HCT116 (cell line): Measurements from ENCODE around the gene CHRD. TPM values are rescaled to one million over a fixed set of nuclear protein-coding genes. Genes with fewer than 3 reads are reported as not detected.

Source experiments
- ATAC-seq: fragments of 200-7000 bp; cut with Tn5 transposase; 2 replicates; pipeline ENCODE4 v1.9.1; 2020; ENCODE audit warnings: mild to moderate bottlenecking, moderate library complexity
- BruUV-seq: library from RNA; stranded (reverse); fragments of 400-500 nt; replicated peaks from 2 replicates; lab custom pipeline; 2021; lab: Mats Ljungman, UMichigan
- CTCF ChIA-PET: fragments of 300-600 bp; sonication (Branson Sonifier 250); formaldehyde crosslinking; loops from one replicate; lab custom pipeline; 2021; ENCODE audit warnings: antibody characterized with exemption; lab: Charles Lee
- POLR2A ChIA-PET: fragments of 300-600, 350-600 bp; sonication (Branson Sonifier 250); formaldehyde crosslinking; loops from one replicate; lab custom pipeline; 2021; ENCODE audit warnings: antibody characterized with exemption; lab: Charles Lee
- RAD21 ChIA-PET, 2 experiments: fragments of 300-600 bp; sonication (Branson Sonifier 250); formaldehyde crosslinking; loops; one replicate each; lab custom pipeline; 2023; ENCODE audit warnings: low total read pairs in 2 of 2; ENCODE audit not compliant: uncharacterized antibody in 2 of 2, unreplicated experiment in 2 of 2, low non-redundant PET in 1 of 2; lab: Charles Lee
- DNase-seq: peaks from one replicate; pipeline ENCODE4 v3.0.0-alpha.2; 2010; ENCODE audit warnings: low read depth, low spot score
- H2AFZ ChIP-seq: fragments of 200-600 bp; shearing (Covaris generic), sonication (generic); 2 replicates; pipeline ENCODE4 v1.6.1; 2017; ENCODE audit warnings: low read depth, mixed run types, mixed read lengths, antibody characterized with exemption, low read length; ENCODE audit not compliant: poor library complexity, severe bottlenecking
- H3K27ac ChIP-seq: 2 replicates; pipeline ENCODE4 v1.5.1; 2012; ENCODE audit warnings: low read depth, low read length
- H3K27me3 ChIP-seq: fragments of 200-600 bp; sonication (generic); 2 replicates; pipeline ENCODE4 v1.6.1; 2016; ENCODE audit warnings: mixed run types, low read length, mixed read lengths; ENCODE audit not compliant: insufficient read depth
- H3K36me3 ChIP-seq, 2 experiments: fragments of 200-500 bp in 1 of 2; fragments of 200-600 bp in 1 of 2; sonication (Bioruptor generic) in 1 of 2; sonication (generic) in 1 of 2; 2 replicates each; pipeline versions ENCODE4 v1.5.1 to v1.6.1; 2014 to 2016; ENCODE audit warnings: low read length in 2 of 2, inconsistent platforms in 1 of 2, mixed read lengths in 1 of 2, mixed run types in 1 of 2; ENCODE audit not compliant: insufficient read depth in 2 of 2, control insufficient read depth in 1 of 2
- H3K4me1 ChIP-seq, 2 experiments: fragments of 200-600 bp in 1 of 2; sonication (generic) in 1 of 2; 2 replicates each; pipeline versions ENCODE4 v1.5.1 to v1.6.1; 2012 to 2017; ENCODE audit warnings: low read length in 2 of 2, inconsistent platforms in 1 of 2, mild to moderate bottlenecking in 1 of 2, mixed read lengths in 1 of 2, mixed run types in 1 of 2, moderate library complexity in 1 of 2; ENCODE audit not compliant: insufficient read depth in 2 of 2, control insufficient read depth in 1 of 2
- H3K4me2 ChIP-seq: fragments of 200-600 bp; sonication (generic); 2 replicates; pipeline ENCODE4 v1.6.1; 2017; ENCODE audit warnings: mixed run types, low read length, mixed read lengths
- H3K4me3 ChIP-seq, 2 experiments: fragments of 200-600 bp in 1 of 2; sonication (generic) in 1 of 2; replicated peaks in 1 of 2; 2 replicates each; pipeline ENCODE4 v1.5.1; 2011 to 2016; ENCODE audit warnings: low read length in 2 of 2, control low read depth in 1 of 2, low read depth in 1 of 2, mild to moderate bottlenecking in 1 of 2, mixed read lengths in 1 of 2, mixed run types in 1 of 2
- H3K79me2 ChIP-seq: fragments of 200-600 bp; sonication (generic); 2 replicates; pipeline ENCODE4 v1.6.1; 2017; ENCODE audit warnings: mild to moderate bottlenecking, mixed run types, low read length, moderate library complexity, mixed read lengths; ENCODE audit not compliant: insufficient read depth
- H3K9ac ChIP-seq: fragments of 200-600 bp; sonication (generic); 2 replicates; pipeline ENCODE4 v1.6.1; 2016; ENCODE audit warnings: low read length, mixed read lengths
- H3K9me2 ChIP-seq: fragments of 200-600 bp; sonication (generic), shearing (Covaris generic); 2 replicates; pipeline ENCODE4 v1.6.1; 2017; ENCODE audit warnings: mixed run types, mild to moderate bottlenecking, moderate library complexity; ENCODE audit not compliant: insufficient read depth
- H3K9me3 ChIP-seq, 2 experiments: fragments of 200-500 bp in 1 of 2; fragments of 200-600 bp in 1 of 2; sonication (Bioruptor generic) in 1 of 2; sonication (generic) in 1 of 2; 2 replicates each; pipeline ENCODE4 v1.6.1; 2014 to 2017; ENCODE audit warnings: low read length in 2 of 2, mixed read lengths in 2 of 2, inconsistent platforms in 1 of 2, low read depth in 1 of 2, mild to moderate bottlenecking in 1 of 2, mixed run types in 1 of 2, moderate library complexity in 1 of 2; ENCODE audit not compliant: control insufficient read depth in 1 of 2, insufficient read depth in 1 of 2
- H4K20me1 ChIP-seq: fragments of 200-600 bp; sonication (generic), shearing (Covaris generic); 2 replicates; pipeline ENCODE4 v1.6.1; 2017; ENCODE audit warnings: mixed run types, mild to moderate bottlenecking, moderate library complexity; ENCODE audit not compliant: insufficient read depth
- CEBPB ChIP-seq: IDR thresholded peaks from 2 replicates; pipeline ENCODE4 v1.6.1; 2012; ENCODE audit warnings: low read depth
- MAX ChIP-seq: IDR thresholded peaks from 2 replicates; pipeline ENCODE4 v1.6.1; 2012
- POLR2AphosphoS5 ChIP-seq: IDR thresholded peaks from 2 replicates; pipeline ENCODE4 v1.6.1; 2011; ENCODE audit warnings: mild to moderate bottlenecking, low read depth, low read length, moderate library complexity
- SIN3A ChIP-seq: IDR thresholded peaks from 2 replicates; pipeline ENCODE4 v1.6.1; 2012; ENCODE audit warnings: low read depth
- SP1 ChIP-seq: IDR thresholded peaks from 2 replicates; pipeline ENCODE4 v1.6.1; 2012; ENCODE audit warnings: low read depth
- SRF ChIP-seq: IDR thresholded peaks from 2 replicates; pipeline ENCODE4 v1.6.1; 2012; ENCODE audit warnings: low read depth
- TCF7L2 ChIP-seq: IDR thresholded peaks from 2 replicates; pipeline ENCODE4 v1.7.0; 2011; ENCODE audit warnings: borderline replicate concordance, inconsistent platforms; ENCODE audit not compliant: insufficient read depth, insufficient read length; ENCODE audit errors: extremely low read depth
- YY1 ChIP-seq: IDR thresholded peaks from 2 replicates; pipeline ENCODE4 v1.6.1; 2011; ENCODE audit warnings: low read length, low read depth, moderate library complexity, mild to moderate bottlenecking; ENCODE audit not compliant: insufficient replicate concordance; ENCODE audit errors: extremely low read depth
- ZBTB33 ChIP-seq: IDR thresholded peaks from 2 replicates; pipeline ENCODE4 v1.6.1; 2011; ENCODE audit warnings: mild to moderate bottlenecking, low read length, moderate library complexity; ENCODE audit not compliant: insufficient replicate concordance; ENCODE audit errors: extremely low read depth
- ZFX ChIP-seq: fragments of 450-650 bp; IDR thresholded peaks from 2 replicates; pipeline ENCODE4 v1.6.1; 2017
- ZNF274 ChIP-seq: fragments of 200-500 bp; sonication (Bioruptor generic); IDR thresholded peaks from 2 replicates; pipeline ENCODE4 v1.6.1; 2014; ENCODE audit warnings: mild to moderate bottlenecking, low read depth, low read length, inconsistent platforms
- intact Hi-C: fragments of 100-400 bp; cut with micrococcal nuclease; formaldehyde crosslinking; loops from 2 replicates; pipeline ENCODE4 v1.10.0; 2022
- total RNA-seq: library from RNA; stranded (reverse); gene quantifications from one replicate; pipeline ENCODE4 v1.2.1, GENCODE V29; 2021; ENCODE audit not compliant: unreplicated experiment
- TF ChIP-seq, protein P1 (sequence below): IDR thresholded peaks from 2 replicates; pipeline ENCODE4 v1.6.1; 2012; ENCODE audit warnings: low read depth

Gene CHRD
- total RNA-seq, 1 experiment from 2014 or later: 8.0 TPM

DNA sequence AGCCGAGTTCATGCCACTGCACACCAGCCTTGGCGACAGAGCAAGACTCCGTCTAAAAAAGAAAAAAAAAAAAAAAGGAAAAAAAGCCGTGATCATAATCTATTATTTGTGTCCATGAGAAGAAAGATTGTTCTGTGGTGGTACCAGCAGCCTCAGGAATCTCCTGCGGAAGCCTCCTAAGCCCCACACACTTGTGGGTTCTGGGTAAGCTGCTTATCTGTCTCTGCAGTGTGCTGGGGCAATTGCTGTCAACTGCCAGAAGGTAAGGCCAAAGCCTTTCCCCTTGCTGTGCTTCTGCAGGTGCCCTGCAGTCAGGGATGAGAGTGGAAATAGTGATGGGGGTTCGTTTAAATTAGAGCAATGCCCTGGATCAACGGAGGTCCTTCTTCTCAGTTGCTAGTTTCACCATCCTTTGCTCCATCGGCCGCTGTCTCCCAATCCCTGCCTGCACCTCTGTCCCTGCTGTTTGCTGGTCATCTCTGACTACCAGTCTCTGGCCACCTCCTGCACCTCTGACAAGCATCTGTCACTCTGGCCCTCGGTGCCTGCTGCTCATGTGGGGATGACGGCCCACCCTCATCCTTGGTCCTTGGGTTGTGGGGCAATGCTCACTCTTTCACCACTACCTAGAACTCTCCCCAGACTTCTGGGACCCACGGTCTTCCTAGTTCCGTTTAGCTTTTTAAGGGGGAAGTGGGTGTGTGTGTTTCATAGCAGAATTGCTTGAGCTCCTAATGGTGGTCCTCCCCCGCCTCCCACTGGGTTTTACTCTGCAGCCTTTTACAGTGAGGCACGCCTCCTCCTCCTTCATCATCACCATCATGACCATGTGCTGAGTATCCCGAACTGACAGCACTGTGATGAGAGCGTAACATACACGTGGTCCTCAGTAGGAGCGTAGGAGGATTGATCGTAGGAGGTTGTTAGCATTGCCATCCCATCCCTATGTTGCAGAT, 25.5 kb downstream of the CHRD start:
- ChIA-PET POLR2A (no interaction called here), CTCF (no interaction called here), RAD21 (no interaction called here)
- Histone ChIP-seq H3K4me1 (peaks cover 0 to 7% of the 10 kb centered on the region in 2 experiments; a peak in 2 of 4 replicates), H3K4me3 (no peak overlapping the region), H3K27me3 (peaks cover 3% of the 10 kb centered on the region; the same call in 1 of the 2 replicates), H2AFZ (no peak overlapping the region), H4K20me1 (no peaks in the 10 kb centered on the region), H3K9me3 (no peaks in the 10 kb centered on the region), H3K9me2 (no peaks in the 10 kb centered on the region), H3K27ac (no peak overlapping the region), H3K4me2 (no peak overlapping the region), H3K36me3 (no peaks in the 10 kb centered on the region), H3K79me2 (no peaks in the 10 kb centered on the region), H3K9ac (no peak overlapping the region)
- no peak for TF ChIP-seq YY1
- no peak for TF ChIP-seq SIN3A
- no peak for TF ChIP-seq TCF7L2
- TF ChIP-seq CEBPB: no peak
- no peak for TF ChIP-seq POLR2AphosphoS5
- ATAC-seq: no peak
- DNase-seq: no peak
- BruUV-seq: no TSS peak
- intact Hi-C loops: no loop called here

DNA sequence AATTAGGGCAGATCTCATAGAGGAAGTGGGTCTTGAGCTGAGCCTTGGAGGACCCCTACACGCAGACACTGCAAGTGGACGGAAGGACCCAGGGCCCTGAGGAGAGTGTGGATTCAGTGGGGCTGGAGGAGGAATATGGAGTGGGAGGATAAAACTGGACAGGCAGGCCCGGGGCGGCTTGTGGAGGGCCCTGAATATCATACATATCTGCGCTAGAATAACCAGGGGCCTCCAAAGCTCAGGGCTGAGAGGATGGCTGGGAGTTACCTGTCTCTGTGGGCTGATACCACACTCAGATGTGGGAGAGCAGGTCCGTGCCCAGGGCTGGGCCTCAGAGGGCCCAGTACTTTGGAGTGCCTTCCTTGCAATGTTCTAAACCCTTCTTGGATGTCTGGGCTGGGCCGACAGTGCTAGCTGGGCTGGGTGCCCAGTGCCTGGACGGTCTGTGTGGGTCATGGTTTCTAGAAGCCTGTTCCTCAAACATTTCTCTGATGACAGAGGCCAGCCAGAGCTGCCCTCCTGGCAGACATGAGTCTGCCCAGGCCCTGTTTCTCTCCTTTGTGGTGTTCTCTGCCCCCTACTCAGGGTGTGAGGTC, 29.6 kb downstream of the CHRD start:
- ATAC-seq (no peak), DNase-seq (no peak)
- no peaks in the 10 kb centered on the region for H3K36me3 ChIP-seq
- ChIA-PET CTCF (interaction anchor here (1.2 kb wide), 1 partner anchor 9 kb away, joined by 3 read pairs; no protein-coding TSS in a partner anchor), POLR2A (no interaction called here), RAD21 (no interaction called here)
- H3K4me2 ChIP-seq: no peak overlapping the region
- no peak overlapping the region for H3K9ac ChIP-seq
- no peaks in the 10 kb centered on the region for H3K9me2 ChIP-seq
- no TSS peak for BruUV-seq
- H3K4me1 ChIP-seq: peaks cover 0 to 7% of the 10 kb centered on the region in 2 experiments; a peak in 2 of 4 replicates
- intact Hi-C loops: no loop called here
- no peaks in the 10 kb centered on the region for H3K27me3 ChIP-seq
- no peaks in the 10 kb centered on the region for H3K9me3 ChIP-seq
- no peak overlapping the region for H3K4me3 ChIP-seq
- H2AFZ ChIP-seq: no peak overlapping the region
- no peaks in the 10 kb centered on the region for H4K20me1 ChIP-seq
- no peaks in the 10 kb centered on the region for H3K79me2 ChIP-seq
- no peak overlapping the region for H3K27ac ChIP-seq
- TF ChIP-seq ZNF274: no peak
- TF ChIP-seq ZFX: no peak
- TF ChIP-seq SRF: no peak
- no peak for TF ChIP-seq POLR2AphosphoS5
- TF ChIP-seq ZBTB33: no peak
- TF ChIP-seq MAX: no peak
- no peak for TF ChIP-seq SP1
- TF ChIP-seq, protein P1, sequence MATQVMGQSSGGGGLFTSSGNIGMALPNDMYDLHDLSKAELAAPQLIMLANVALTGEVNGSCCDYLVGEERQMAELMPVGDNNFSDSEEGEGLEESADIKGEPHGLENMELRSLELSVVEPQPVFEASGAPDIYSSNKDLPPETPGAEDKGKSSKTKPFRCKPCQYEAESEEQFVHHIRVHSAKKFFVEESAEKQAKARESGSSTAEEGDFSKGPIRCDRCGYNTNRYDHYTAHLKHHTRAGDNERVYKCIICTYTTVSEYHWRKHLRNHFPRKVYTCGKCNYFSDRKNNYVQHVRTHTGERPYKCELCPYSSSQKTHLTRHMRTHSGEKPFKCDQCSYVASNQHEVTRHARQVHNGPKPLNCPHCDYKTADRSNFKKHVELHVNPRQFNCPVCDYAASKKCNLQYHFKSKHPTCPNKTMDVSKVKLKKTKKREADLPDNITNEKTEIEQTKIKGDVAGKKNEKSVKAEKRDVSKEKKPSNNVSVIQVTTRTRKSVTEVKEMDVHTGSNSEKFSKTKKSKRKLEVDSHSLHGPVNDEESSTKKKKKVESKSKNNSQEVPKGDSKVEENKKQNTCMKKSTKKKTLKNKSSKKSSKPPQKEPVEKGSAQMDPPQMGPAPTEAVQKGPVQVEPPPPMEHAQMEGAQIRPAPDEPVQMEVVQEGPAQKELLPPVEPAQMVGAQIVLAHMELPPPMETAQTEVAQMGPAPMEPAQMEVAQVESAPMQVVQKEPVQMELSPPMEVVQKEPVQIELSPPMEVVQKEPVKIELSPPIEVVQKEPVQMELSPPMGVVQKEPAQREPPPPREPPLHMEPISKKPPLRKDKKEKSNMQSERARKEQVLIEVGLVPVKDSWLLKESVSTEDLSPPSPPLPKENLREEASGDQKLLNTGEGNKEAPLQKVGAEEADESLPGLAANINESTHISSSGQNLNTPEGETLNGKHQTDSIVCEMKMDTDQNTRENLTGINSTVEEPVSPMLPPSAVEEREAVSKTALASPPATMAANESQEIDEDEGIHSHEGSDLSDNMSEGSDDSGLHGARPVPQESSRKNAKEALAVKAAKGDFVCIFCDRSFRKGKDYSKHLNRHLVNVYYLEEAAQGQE: no peak
